K562 (cell line): ENCODE measurements around the gene ERF. TPM values are rescaled to one million over a fixed set of nuclear protein-coding genes. Genes with fewer than 3 reads are reported as not detected.

ENCODE experiments used
- BRD9 ChIP-seq: fragments of 450-650 bp; IDR thresholded peaks from 2 replicates; pipeline ENCODE4 v1.6.1; 2018; ENCODE audit warnings: low read depth; ENCODE audit not compliant: partially characterized antibody
- CHD4 ChIP-seq: fragments of 200-600 bp; sonication (generic); IDR thresholded peaks from 3 replicates; pipeline ENCODE4 v1.6.1; 2012; ENCODE audit warnings: low read depth, mild to moderate bottlenecking, mixed read lengths, low read length, inconsistent platforms; ENCODE audit not compliant: insufficient read depth, insufficient replicate concordance, poor library complexity, severe bottlenecking
- CLOCK ChIP-seq: fragments of 250-450 bp; sonication (Bioruptor Pico); IDR thresholded peaks from 2 replicates; pipeline ENCODE4 v1.4.0; 2020; ENCODE audit warnings: mild to moderate bottlenecking, moderate library complexity, borderline replicate concordance
- CTBP1 ChIP-seq: fragments of 450-650 bp; IDR thresholded peaks from 2 replicates; pipeline ENCODE4 v1.6.1; 2016; ENCODE audit warnings: borderline replicate concordance
- DNMT1 ChIP-seq: fragments of 450-650 bp; IDR thresholded peaks from 2 replicates; pipeline ENCODE4 v1.6.1; 2016; ENCODE audit warnings: antibody characterized with exemption, mild to moderate bottlenecking
- E2F5 ChIP-seq: sonication (generic); formaldehyde crosslinking; IDR thresholded peaks from 2 replicates; pipeline ENCODE4 v1.8.0; 2022; ENCODE audit warnings: mild to moderate bottlenecking, missing genetic modification reagents
- FOXK1 ChIP-seq: sonication (generic); formaldehyde crosslinking; IDR thresholded peaks from 2 replicates; pipeline ENCODE4 v1.8.0; 2022; ENCODE audit warnings: missing genetic modification reagents, mild to moderate bottlenecking, borderline replicate concordance
- KHSRP ChIP-seq: fragments of 450-650 bp; IDR thresholded peaks from 2 replicates; pipeline ENCODE4 v1.6.1; 2017
- LEF1 ChIP-seq: fragments of 450-650 bp; IDR thresholded peaks from 2 replicates; pipeline ENCODE4 v1.6.1; 2016; ENCODE audit warnings: mild to moderate bottlenecking
- SIN3A ChIP-seq, 2 experiments: fragments of 150-350 bp in 1 of 2; IDR thresholded peaks; 2 replicates each; pipeline ENCODE4 v1.6.1; 2011 to 2016; ENCODE audit warnings: borderline replicate concordance in 2 of 2, low read depth in 2 of 2, low read length in 2 of 2, mild to moderate bottlenecking in 2 of 2, moderate library complexity in 2 of 2; ENCODE audit not compliant: control insufficient read depth in 1 of 2
- XRCC4 ChIP-seq: IDR thresholded peaks from one replicate; pipeline ENCODE4 v1.6.1; 2011; ENCODE audit not compliant: insufficient read depth, insufficient read length; ENCODE audit errors: extremely low read depth
- ZNF217 ChIP-seq: sonication (generic); formaldehyde crosslinking; IDR thresholded peaks from 2 replicates; pipeline ENCODE4 v1.8.0; 2022; ENCODE audit warnings: mild to moderate bottlenecking, missing genetic modification reagents
- ZNF239 ChIP-seq: fragments of 250-450 bp; sonication (Bioruptor Pico); IDR thresholded peaks from 2 replicates; pipeline ENCODE4 v1.4.0; 2020; ENCODE audit warnings: mild to moderate bottlenecking
- polyA plus RNA-seq, 8 experiments: library from polyadenylated mRNA; depleted of rRNA in 4 of 8; stranded (reverse) in 5 of 8; unstranded in 3 of 8; fragments of >200 nt; fragmentation: Nextera tagmentation in 2 of 8; fragmentation: Illumina TruSeq in 1 of 8; extraction: Ambion mirVana in 2 of 8; extraction: Trizol in 1 of 8; gene quantifications; 2 replicates each; pipeline versions ENCODE4 v1.2.1 to v1.2.3, GENCODE V29; 2011 to 2014; ENCODE audit warnings: inconsistent platforms in 1 of 8, missing spikeins in 1 of 8
- total RNA-seq, 7 experiments: library from RNA; depleted of rRNA in 6 of 7; stranded (reverse); fragments of >200 nt in 6 of 7; fragmentation: Illumina TruSeq in 2 of 7; extraction: Trizol in 2 of 7; gene quantifications; 2 replicates each; pipeline versions ENCODE4 v1.2.1 to v1.2.3, GENCODE V29; 2011 to 2021; ENCODE audit warnings: low replicate concordance in 1 of 7
- TF ChIP-seq, protein P1 (sequence below): fragments of 250-450 bp; sonication (Bioruptor Pico); IDR thresholded peaks from 2 replicates; pipeline ENCODE4 v1.9.0; 2021; ENCODE audit warnings: mild to moderate bottlenecking
- TF ChIP-seq, protein P2 (sequence below): fragments of 250-450 bp; sonication (Bioruptor Pico); IDR thresholded peaks from 2 replicates; pipeline ENCODE4 v1.8.0; 2021; ENCODE audit warnings: borderline replicate concordance, mild to moderate bottlenecking, moderate library complexity; ENCODE audit not compliant: poor library complexity, severe bottlenecking
- TF ChIP-seq, protein P3 (sequence below): fragments of 250-450 bp; sonication (Bioruptor Pico); IDR thresholded peaks from 2 replicates; pipeline ENCODE4 v1.5.0; 2021; ENCODE audit warnings: mild to moderate bottlenecking, moderate library complexity

Gene ERF
- total and polyA plus RNA-seq, 9 of the 15 experiments (the other 6 are each of a cell fraction or from before 2014, with no cell fraction given) = 0.03 to 75.4 (median 27.0) TPM

GRCh38 chr19:42219812-42220750 is 34.8 kb downstream of the ERF start, which contains the start of gene ZNF526 (continued):
- TF ChIP-seq CLOCK (CRISPR knock-in tag) (no peak), ZNF217 (no peak), BRD9 (peak; percentile 50), LEF1 (peak; percentile 72; the same call in 1 of the 2 replicates), CHD4 (no peak), ZNF239 (no peak), CTBP1 (peak; percentile 64; the same call in 1 of the 2 replicates), KHSRP (no peak), FOXK1 (CRISPR knock-in tag) (no peak), DNMT1 (no peak), E2F5 (CRISPR knock-in tag) (0 out of 2 replicates have a peak, but pooled peaks have one; percentile 36), XRCC4 (no peak), SIN3A (IDR thresholded peaks at IDR 0.05; ENCODE audit: borderline replicate concordance in 2 of 2, control insufficient read depth in 1 of 2, low read depth in 2 of 2, low read length in 2 of 2) (0 out of 4 replicates have a peak, but pooled peaks of 1 of the 2 experiments have one; percentile 30)
- TF ChIP-seq, protein P1, sequence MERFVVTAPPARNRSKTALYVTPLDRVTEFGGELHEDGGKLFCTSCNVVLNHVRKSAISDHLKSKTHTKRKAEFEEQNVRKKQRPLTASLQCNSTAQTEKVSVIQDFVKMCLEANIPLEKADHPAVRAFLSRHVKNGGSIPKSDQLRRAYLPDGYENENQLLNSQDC (CRISPR knock-in tag) = no peak
- TF ChIP-seq, protein P2, sequence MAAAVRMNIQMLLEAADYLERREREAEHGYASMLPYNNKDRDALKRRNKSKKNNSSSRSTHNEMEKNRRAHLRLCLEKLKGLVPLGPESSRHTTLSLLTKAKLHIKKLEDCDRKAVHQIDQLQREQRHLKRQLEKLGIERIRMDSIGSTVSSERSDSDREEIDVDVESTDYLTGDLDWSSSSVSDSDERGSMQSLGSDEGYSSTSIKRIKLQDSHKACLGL (CRISPR knock-in tag) = peak; percentile 32
- TF ChIP-seq, protein P3, sequence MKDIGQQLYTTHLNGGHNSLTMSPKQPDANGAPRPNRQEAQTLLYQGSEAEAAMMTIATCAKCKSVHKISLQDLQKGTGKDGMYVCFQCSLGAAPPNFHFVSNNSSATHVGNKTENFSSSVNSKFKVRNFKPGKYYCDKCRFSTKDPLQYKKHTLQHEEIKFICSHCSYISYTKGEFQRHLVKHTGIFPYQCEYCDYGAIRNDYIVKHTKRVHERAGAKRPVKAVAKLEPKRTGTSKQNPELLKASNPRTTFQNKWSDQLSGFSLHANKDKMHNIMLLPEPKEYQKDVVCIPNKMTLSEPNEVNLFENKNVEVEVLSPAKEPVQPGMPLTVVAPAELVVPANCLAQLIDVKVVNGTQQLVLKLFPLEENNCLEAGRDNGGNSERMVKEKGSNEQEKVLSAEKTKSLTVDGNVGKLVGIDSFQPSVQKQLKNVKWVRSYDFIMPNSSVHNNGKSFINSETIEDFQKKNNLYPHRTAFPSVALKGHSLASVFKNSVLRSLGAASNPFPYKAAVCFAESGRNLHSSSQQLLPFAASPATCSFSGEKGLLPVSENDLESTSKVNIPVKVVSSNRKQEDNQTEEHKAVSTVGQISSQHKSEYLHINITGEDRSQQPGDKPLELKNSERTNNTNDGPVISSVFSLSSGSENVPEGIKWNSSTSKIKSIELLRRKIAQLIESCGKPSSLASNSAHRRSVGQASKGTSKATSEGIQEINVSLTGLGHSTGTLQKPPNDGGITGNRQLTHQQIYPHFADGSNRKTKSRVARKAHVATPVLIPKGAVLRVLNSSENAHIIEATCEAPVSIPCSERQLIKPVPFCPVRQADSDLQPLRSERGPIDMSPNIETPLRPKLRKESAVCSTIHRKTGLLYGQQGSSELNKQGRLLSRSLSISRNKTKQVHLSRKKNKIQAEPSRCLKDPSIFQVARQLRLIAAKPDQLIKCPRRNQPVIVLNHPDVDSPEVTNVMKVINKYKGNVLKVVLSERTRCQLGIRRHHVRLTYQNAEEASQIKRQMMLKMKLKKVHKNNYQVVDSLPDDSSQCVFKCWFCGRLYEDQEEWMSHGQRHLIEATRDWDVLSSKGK (CRISPR knock-in tag) = no peak
